CD4-positive, alpha-beta T cell treated with Interferon gamma for 1 hour (primary cell): ENCODE data around the gene TXNDC9.
"Not testable (repeated sequence)": the region's sequence is repeated elsewhere in the genome, so short reads cannot be mapped to it uniquely, and the experiment has no call there.

Source experiments
- DNase-seq: peaks from one replicate; pipeline ENCODE4 v3.0.0-alpha.2; 2020

TXNDC9 gene, protein sequence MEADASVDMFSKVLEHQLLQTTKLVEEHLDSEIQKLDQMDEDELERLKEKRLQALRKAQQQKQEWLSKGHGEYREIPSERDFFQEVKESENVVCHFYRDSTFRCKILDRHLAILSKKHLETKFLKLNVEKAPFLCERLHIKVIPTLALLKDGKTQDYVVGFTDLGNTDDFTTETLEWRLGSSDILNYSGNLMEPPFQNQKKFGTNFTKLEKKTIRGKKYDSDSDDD

DNA sequence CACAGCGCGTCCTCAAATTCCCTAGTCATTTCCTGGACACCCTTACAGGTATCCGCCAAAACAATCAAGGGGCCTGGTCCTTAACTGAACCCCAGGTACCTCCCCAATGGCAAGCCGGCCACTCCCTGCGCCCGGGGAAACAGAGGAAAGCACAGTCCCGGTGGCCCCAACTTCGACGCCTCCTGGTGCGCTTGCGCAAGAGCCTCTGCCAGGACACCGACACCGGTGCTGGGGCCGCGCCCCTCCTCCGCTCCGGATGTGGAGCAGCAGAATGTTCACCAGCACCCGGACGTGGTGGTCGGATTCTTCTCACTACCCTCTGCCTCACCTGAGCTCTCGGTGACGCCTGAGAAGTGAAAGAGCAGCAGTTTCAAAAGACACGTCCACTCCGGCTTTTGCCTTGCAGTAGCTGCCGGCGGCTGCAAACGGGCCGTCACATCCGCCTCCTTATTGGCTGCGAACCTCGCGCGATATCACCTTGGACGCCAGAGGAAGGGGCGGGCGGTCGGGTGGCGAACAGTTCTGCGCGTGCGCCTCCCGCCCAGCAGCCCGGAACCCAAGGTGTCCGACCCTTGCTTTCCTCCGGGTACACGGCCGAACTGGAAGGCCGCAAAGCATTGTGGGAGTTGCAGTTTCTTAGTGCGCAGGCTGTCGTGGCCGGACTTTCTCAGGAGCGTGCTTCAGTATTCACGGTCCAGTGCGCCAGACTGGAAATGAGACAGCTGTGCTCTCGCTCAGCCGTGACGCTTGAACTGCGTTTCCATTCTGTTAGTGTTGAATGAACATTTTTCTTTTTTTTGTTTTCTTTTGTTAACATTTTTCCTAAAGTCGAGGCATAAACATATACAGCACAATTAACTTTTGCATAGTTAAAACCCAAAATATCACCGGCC, at the start of gene TXNDC9:
TXNDC9 (minus strand) TSS at position 423 of the 893 bp plus-strand sequence. CDS start 3,123 bp downstream, outside the sequence.
- peak; percentile 99 for DNase-seq

DNA sequence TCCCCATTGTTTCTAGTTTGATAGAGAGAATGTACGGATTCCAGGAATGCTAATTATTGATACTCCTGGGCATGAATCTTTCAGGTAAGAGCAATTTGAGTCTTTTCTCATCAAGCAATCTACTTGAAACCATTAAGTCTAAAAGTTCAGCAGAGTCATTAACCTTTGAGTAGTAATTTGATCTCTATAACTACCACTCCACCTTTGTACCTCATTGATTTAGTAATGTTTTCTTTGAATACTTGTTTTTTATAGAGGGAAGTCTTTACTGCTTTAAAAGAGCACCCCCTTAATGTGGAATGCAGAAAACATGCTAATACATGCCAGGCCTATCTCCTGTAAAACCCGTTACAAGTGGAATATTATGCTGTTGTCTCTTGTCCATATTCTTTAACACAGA, 46.0 kb upstream of the TXNDC9 start:
- DNase-seq, result no peak

DNA sequence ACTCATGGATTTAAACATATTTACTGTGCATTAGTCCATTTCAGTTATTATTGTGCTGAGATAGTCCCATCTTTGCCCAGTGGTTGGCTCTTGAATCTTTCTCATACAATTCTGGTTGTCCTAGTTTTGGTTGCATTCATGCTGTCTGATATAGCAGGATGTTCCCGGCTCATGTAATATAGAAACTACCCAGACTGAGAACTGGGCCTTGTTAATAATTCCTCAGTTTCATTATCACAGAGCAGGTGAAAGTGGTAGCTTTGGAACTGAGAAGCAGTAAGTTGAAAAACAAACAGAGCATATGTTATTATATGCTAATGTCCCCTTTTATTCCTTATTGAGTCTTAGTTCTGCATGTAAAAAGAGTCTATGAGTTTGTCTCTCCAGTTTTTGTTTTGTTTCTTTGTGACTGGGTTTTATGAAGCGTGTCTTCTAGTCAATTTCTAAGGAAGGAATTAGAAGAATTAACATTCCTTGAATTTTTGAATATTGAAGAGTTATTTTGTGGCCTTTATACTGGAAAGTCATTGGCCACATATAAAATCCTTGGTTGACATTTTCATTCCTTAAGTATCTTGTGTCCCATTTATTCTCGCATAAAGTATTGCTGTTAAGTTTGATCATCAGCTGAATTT, 44.4 kb upstream of the TXNDC9 start:
- no peak for DNase-seq

DNA sequence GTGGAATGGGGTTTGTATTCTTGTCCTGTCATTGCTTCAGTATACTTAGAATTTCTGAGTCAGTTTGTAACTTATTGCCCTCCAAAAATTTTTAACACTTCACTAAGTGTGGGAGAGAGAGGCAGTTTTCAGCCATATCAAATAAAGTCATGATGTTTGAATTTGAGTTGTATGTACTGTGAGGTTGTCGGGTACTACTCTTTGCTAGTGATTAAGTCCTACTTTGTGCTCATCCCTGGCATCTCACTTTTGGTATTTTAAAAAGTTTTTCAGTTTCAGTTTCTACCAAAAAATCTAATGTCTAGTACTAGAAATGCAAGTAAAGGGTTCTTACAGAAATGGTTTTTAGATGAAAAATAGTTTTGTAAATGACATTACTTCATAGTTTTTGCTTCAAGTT, 41.7 kb upstream of the TXNDC9 start:
- DNase-seq, result no peak

DNA sequence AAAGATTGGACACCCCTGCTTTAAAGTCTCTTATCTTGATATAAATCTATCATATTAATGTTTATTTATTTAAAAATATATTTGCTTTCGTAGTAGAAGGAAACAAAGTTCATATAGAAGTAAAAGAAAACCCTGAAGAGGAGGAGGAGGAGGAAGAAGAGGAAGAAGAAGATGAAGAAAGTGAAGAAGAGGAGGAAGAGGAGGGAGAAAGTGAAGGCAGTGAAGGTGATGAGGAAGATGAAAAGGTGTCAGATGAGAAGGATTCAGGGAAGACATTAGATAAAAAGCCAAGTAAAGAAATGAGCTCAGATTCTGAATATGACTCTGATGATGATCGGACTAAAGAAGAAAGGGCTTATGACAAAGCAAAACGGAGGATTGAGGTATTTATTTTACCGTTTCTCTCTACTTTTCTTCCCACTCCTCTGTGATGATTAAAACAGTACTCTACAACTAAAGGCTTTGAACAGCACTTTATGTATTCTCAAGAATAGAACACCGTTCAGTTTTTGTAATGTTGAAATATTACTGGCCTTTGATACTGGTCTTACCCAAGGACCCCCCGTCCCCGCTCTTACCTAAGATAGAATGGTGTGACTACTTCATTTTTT, 40.2 kb upstream of the TXNDC9 start:
- DNase-seq, result no peak

DNA sequence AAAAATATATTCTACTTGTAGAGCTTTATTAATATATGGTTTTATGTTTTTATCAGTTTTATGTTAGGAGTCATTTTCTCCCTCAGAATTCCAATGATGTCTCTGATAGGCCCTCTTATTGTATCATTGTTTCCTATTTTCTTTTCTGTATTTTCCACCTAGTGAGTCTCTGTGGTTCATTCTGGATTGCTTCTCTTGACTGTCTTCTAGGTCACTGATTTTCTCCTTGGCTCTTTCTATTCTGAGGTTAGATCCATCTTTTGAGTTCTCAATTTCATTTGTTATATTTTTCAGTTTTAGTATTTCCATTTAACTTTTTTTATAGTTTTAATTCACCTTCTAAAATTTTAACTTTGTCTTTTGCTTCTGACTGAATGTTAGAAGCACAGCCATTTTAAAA, 38.6 kb upstream of the TXNDC9 start:
- DNase-seq, result no peak

DNA sequence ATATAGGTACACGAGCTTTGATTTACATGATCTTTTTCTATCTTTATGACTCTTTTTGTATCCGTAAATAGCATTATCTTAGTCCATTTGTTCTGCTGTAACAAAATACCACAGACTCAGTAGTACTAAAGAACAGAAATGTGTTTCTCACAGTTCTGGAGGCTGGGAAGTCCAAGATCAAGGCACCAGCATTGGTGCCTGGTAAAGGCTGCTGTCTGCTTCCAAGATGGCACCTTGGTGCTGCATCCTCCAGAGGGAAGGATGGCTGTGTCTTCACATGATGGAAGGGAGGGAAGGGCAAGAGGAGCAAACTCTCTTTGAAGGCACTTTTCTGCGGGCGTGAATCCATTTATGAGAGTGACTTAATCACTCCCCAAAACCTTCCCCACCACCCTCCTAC, 37.0 kb upstream of the TXNDC9 start:
- no peak for DNase-seq

DNA sequence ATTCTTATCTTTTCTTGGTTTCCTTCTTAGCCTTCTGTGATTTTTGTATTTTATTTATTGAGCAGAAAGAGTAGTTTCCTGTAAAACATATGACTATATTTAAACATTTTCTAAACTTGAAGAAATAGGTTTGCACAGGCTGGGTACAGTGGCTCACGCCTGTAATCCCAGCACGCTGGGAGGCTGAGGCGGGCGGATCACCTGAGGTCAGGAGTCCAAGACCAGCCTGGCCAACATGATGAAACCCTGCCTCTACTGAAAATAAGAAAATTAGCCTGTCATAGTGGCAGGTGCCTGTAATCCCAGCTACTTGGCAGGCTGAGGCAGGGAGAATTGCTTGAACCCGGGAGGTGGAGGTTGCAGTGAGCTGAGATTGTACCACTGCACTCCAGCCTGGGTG, 32.7 kb upstream of the TXNDC9 start:
- not testable (repeated sequence) for DNase-seq

DNA sequence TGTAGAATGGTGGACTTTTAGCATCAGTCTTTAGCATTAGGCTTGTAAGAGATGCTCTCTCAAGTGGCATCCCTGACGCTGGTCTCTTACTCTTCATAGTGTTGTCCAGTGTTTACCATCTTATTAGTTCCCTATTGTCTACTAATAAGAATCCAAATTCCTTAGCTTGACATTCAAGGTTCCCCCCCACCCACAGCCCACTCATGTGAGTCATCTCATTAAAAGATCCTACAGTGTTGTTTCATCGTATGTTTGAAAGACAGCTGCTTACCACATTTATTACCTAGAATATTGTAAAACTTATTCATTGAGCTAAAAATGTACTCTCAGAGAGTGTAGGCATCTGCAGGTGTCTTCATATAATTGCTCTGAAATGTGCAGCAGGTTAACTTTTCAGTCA, 29.5 kb upstream of the TXNDC9 start:
- no peak for DNase-seq

DNA sequence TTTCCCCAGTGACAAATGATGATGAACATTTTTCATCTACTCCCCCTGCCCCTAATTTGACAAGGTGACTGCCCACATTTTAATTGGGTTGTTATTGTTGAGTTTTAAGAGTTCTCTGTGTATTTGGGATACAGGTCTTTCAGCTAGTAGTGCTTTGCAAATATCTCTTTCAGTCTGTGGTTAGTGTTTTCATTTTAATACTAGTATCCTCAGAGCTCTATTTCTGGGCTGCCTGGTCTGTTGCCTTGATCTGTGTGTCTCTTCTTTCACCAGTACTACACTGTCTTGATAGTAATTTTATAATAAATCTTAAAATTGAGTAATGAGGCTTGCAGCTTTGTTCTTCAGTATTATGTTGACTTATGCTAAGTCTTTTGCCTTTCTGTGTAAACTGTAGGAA, 20.7 kb upstream of the TXNDC9 start:
- DNase-seq, result no peak

DNA sequence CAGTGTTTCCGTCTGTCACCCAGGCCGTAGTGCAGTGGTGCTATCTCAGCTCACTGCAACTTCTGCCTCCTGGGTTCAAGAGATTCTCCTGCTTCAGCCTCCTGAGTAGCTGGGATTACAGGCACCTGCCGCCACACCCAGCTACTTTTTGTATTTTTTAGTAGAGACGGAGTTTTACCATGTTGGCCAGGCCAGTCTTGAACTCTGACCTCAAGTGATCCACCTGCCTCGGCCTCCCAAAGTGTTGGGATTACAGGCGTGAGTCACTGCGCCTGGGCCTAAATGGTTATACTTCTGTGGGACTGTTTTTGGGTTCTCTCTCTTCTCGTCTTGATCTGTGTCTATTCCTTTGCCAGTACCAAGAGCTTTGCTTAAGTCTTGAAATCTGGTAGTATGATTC, 18.7 kb upstream of the TXNDC9 start:
- not testable (repeated sequence) for DNase-seq

DNA sequence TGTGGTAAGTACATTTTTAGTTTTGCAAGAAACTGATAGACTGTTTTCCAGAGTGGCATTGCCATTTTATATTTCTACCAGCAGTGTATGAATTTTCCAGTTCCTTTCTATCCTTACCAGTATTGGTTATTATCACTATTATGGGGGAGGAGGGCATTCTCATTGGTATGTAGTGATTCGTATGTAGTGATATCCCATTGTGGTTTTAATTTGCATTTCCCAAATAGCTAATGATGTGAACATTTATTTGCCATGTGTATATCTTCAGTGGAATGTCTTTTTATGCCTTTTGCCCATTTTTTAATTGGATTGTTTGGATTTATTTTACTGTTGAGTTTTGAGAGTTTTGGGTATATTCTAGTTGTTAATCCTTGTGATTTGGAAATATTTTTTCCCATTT, 17.9 kb upstream of the TXNDC9 start:
- no peak for DNase-seq

DNA sequence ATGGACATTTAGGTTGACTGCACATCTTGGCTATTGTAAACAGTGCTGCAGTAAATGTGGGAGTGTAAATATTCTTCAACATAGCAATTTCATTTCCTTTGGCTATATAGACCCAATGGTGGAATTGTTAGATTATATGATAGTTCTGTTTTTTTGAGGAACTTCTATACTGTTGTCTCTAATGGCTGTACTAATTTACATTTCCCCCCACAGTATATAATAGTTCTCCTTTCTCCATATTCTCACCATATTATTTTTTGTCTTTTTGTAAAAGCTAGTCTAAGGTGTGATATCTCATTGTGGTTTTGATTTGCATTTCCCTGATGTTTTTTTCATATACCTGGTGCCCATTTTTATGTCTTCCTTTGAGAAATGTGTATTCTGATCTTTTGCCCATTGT, 14.1 kb upstream of the TXNDC9 start:
- DNase-seq, result no peak

DNA sequence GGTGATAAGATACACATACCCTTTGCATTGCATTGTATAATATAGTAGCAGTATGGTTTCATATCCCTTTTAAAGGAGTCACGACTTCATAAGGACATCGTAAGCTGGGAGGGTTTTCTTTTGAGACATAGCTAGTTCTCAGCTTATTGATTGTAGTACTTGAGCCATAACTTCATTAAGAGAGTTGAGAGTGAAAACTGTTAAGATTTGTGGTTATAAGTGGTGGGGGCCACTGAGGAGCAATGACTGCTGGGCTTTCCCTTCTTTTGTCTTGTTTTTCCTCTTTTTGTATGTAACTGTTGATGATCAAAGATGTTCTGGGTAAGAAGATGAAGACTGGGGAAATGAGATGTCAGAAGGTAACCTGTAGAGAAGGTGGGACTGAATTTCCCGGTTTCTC, 12.0 kb upstream of the TXNDC9 start:
- no peak for DNase-seq

DNA sequence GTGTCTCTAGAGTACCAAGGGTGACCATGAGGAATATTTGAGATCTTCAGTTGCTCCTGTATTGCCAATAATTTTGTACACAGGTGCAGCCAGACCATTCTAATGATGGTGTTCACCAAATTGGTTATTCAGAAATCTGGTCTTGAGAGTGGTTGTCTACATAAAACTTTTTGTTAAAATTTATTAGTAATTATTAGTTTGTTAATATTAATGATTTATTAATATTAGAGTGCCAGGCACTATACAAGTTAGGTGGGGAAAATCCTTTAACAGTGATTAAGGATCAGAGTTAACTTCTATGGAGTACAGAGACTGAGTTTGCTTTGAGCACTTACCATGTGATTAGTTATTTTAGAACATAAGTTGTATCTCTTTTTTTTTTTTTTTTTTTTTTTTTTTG, 10.1 kb upstream of the TXNDC9 start:
- DNase-seq, result no peak

DNA sequence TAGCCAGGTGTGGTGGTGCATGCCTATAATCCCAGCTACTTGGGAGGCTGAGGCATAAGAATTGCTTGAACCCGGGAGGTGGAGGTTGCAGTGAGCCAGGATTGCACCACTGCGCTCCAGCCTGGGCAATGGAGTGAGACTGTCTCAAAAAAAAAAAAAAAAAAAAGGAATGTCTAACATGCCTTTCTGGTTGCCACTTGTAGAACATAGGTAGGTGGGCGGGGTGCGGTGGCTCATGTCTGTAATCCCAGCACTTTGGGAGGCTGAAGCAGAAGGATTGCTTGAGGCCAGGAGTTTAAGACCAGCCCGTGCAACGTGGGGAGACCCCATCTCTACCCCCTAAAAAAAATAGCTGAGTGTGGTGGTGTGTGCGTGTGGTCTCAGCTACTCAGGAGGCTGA, 9.3 kb upstream of the TXNDC9 start:
- DNase-seq, result not testable (repeated sequence)

DNA sequence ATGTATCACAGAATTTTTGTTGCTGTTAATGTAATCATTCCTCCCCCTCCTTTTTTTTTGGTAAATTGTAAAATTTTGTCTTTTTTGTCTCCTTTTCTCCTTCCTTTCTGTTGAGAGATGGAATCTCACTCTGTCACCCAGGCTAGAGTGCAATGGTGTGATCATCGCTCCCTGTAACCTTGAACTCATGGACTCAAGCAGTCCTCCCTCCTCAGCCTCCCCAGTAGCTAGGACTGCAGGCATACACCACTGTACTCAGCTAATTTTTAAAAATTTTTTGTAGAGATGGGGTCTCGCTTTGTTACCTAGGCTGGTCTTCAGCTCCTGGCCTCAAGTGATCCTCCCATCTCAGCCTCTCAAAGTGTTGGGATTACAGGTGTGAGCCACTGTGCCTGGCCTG, 6.4 kb upstream of the TXNDC9 start:
- no peak for DNase-seq

DNA sequence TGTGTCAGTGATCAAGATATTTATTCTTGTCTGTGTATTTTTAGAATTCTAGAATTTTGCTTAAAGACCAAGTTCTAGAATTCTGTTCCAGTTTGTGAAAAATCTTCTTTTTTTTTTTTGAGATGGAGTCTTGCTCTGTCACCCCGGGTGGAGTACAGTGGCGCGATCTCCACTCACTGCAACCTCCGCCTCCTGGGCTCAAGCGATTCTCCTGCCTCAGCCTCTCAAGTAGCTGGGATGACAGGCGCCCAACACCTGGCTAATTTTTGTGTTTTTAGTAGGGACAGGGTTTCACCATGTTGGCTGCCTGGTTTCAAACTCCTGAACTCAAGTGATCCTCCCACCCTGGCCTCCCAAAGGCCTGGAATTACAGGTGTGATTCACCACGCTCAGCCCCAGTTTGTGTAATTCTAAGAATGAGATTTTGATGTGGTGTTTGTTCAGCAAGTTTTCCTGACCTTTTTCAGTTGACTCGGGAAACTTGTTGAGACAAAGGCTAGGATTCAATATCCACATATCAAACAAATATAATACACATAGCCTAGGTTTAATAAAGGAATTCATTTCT, 4.6 kb upstream of the TXNDC9 start:
- DNase-seq, result no peak

DNA sequence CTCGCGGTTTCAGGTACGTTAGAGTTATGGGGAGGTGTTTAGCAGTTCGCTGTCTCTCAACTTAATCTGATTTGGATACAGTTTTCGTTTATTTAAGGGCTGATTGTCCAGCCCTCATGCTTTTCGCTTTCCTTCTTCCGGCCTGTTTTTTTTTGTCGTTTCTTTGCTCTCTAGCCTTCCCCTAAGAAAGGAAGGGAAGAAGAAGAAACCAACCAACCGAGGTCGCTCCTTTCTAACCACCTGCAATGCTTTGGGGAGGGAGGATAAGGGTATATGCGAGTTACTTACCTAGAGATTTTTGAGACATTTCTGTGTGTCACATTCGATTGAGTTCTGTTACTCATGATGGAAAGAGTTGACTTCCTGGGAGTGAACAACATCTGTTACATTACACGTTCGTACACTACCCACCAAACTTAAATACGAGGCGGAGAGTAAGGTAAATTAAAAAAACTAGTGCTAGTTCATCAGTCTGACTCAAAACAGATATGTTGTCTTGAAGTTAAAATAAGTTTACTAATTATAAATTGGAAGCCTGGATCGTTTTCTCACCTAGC, 2.0 kb upstream of the TXNDC9 start:
- DNase-seq, result no peak

DNA sequence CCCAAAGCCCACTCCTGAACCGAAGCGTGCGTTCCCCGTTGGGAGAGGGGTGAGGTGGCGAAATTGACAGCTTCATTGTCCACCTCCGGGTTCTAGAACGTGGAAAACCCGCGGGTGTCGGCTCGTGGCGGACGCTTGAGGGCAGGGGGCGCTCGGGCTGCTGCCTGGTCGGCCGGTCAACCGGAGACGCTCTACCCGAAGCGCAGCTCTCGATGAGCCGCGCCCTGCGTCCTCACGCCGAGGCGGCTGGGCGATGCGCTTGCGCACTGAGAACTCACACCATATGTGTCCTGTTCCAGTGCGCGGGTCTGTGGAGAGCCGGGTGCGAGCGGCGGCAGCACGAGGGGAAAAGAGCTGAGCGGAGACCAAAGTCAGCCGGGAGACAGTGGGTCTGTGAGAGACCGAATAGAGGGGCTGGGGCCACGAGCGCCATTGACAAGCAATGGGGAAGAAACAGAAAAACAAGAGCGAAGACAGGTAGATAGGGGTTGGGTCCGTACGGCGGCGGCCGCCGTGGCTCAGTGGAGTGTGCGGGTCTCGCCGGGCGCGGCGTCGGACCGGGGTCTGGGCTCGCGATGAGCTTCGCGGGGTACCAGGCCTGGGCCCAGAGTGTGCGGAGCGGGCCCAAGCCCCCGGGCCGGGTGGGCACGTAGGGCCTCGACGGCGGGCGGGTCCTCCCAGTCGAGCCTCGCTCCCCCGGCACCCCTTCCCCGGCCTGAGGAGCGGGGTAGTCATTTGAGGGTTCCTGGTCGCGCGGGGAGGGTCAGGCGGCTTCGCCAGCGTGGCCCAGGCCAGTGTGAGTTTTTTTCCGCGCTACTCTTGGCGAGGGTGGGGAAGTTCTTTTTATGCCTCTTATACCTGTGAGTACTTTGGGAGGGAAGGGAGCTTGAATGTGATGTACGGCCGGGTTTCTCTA, 1.2 kb upstream of the TXNDC9 start, which contains the start of gene EIF5B:
EIF5B (plus strand) TSS at position 277 of the 916 bp plus-strand sequence; CDS start at position 443, 166 bp downstream.
- peak; percentile 96 for DNase-seq

DNA sequence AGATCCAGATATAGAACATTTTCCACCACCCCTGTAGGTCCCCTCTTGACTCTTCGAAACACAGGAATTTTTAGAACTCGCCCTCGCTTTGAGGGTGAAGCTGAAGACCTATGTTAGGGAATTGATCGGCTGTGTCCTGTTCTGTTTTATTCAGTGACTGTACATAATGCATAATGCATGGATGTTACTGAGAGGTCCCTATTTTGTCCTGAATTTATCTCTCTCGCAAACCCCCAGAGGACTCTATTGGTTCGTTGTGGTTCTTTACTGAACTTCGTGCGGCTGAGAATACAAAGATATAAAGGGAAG, 625 bp upstream of the TXNDC9 start:
- no peak for DNase-seq

DNA sequence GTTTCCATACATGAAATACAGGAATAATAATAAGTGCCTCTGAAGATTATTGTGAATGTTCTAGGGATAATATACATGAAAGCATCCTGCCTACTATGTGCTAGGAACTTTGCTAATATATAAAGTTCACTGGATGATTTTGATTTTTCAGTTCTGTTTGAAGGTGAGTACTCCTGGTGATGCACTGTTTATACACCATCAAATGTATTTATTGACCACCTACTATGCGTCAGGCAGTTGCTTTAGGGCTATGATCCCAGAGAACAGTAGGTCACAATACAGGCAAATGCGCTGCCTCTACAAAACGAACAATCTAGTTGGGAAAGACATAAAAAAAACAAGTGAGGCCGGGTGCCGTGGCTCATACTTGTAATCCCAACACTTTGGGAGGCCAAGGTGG, 10.7 kb downstream of the TXNDC9 start:
- no peak for DNase-seq
